Lower leg skin (tissue), 3 donors: ENCODE measurements around the gene IER5.
A peak's percentile ranks its signal among the peaks of the same experiment; 100 is the strongest.

Experiments
- CTCF ChIP-seq, 3 donors: fragments of 450-650 bp; IDR thresholded peaks; one replicate each; pipeline ENCODE4 v1.5.1; 2016; ENCODE audit warnings: antibody characterized with exemption in 3 of 3, mild to moderate bottlenecking in 3 of 3, moderate library complexity in 2 of 3
- POLR2A ChIP-seq, 2 donors: fragments of 450-650 bp; IDR thresholded peaks; one replicate each; pipeline ENCODE4 v1.6.1; 2016 to 2017; ENCODE audit warnings: antibody characterized with exemption in 2 of 2, mild to moderate bottlenecking in 1 of 2, moderate library complexity in 1 of 2

- TF ChIP-seq CTCF (IDR thresholded peaks at IDR 0.05) = no peak
- TF ChIP-seq POLR2A (IDR thresholded peaks at IDR 0.05) = peak in 1 of 2 donors; percentile 97
Observed at GRCh38 chr1:181088079-181089016, at the start of gene IER5.
